ENCODE results near the gene NKTR. TPM values are rescaled to one million over a fixed set of nuclear protein-coding genes. Genes with fewer than 3 reads are reported as not detected.

Gene NKTR
- total RNA-seq, 1 experiment from 2014 or later: 89.3 TPM

GRCh38 chr3:42693530-42693930, 93.0 kb downstream of the NKTR start:
- DNase-seq (ENCODE audit: low spot score) (no peak), ATAC-seq (no peak)
- Mint-ChIP-seq H3K9me3 (no peaks in the 10 kb centered on the region), H3K4me1 (peaks cover 16% of the 10 kb centered on the region), H3K27me3 (ENCODE audit: low read depth) (peaks cover 3% of the 10 kb centered on the region; the same call in 1 of the 2 replicates), H3K4me3 (no peak overlapping the region), H3K27ac (no peak overlapping the region), H3K36me3 (no peaks in the 10 kb centered on the region)
- POLR2A ChIA-PET: no interaction called here
- TF ChIP-seq FOXJ3 (CRISPR knock-in tag; IDR thresholded peaks at IDR 0.05; ENCODE audit: borderline replicate concordance) (no peak), NR3C1 (CRISPR knock-in tag; conservative IDR thresholded peaks at IDR 0.05; ENCODE audit: low read depth) (no peak), RELA (CRISPR knock-in tag; IDR thresholded peaks at IDR 0.05; ENCODE audit: borderline replicate concordance) (no peak), ZNF317 (CRISPR knock-in tag; IDR thresholded peaks at IDR 0.05; ENCODE audit: borderline replicate concordance, low read depth) (no peak), FOXK1 (CRISPR knock-in tag; IDR thresholded peaks at IDR 0.05) (no peak), ATF6 (CRISPR knock-in tag; IDR thresholded peaks at IDR 0.05) (no peak), ZNF121 (CRISPR knock-in tag; IDR thresholded peaks at IDR 0.05) (no peak), SMAD3 (CRISPR knock-in tag; IDR thresholded peaks at IDR 0.05; ENCODE audit: borderline replicate concordance) (no peak), TP53 (CRISPR knock-in tag; IDR thresholded peaks at IDR 0.05) (no peak), ETV6 (CRISPR knock-in tag; IDR thresholded peaks at IDR 0.05) (no peak), CTCF (IDR thresholded peaks at IDR 0.05) (no peak), SP1 (CRISPR knock-in tag; conservative IDR thresholded peaks at IDR 0.05) (no peak), AFF4 (CRISPR knock-in tag; IDR thresholded peaks at IDR 0.05; ENCODE audit: borderline replicate concordance) (no peak), MXD4 (CRISPR knock-in tag; IDR thresholded peaks at IDR 0.05; ENCODE audit: borderline replicate concordance) (no peak), MLX (CRISPR knock-in tag; IDR thresholded peaks at IDR 0.05) (no peak), ZNF263 (CRISPR knock-in tag; IDR thresholded peaks at IDR 0.05; ENCODE audit: low read depth) (no peak), IRF1 (CRISPR knock-in tag; IDR thresholded peaks at IDR 0.05) (no peak), ZMAT4 (CRISPR knock-in tag; IDR thresholded peaks at IDR 0.05) (no peak)
- TF ChIP-seq, protein P1, sequence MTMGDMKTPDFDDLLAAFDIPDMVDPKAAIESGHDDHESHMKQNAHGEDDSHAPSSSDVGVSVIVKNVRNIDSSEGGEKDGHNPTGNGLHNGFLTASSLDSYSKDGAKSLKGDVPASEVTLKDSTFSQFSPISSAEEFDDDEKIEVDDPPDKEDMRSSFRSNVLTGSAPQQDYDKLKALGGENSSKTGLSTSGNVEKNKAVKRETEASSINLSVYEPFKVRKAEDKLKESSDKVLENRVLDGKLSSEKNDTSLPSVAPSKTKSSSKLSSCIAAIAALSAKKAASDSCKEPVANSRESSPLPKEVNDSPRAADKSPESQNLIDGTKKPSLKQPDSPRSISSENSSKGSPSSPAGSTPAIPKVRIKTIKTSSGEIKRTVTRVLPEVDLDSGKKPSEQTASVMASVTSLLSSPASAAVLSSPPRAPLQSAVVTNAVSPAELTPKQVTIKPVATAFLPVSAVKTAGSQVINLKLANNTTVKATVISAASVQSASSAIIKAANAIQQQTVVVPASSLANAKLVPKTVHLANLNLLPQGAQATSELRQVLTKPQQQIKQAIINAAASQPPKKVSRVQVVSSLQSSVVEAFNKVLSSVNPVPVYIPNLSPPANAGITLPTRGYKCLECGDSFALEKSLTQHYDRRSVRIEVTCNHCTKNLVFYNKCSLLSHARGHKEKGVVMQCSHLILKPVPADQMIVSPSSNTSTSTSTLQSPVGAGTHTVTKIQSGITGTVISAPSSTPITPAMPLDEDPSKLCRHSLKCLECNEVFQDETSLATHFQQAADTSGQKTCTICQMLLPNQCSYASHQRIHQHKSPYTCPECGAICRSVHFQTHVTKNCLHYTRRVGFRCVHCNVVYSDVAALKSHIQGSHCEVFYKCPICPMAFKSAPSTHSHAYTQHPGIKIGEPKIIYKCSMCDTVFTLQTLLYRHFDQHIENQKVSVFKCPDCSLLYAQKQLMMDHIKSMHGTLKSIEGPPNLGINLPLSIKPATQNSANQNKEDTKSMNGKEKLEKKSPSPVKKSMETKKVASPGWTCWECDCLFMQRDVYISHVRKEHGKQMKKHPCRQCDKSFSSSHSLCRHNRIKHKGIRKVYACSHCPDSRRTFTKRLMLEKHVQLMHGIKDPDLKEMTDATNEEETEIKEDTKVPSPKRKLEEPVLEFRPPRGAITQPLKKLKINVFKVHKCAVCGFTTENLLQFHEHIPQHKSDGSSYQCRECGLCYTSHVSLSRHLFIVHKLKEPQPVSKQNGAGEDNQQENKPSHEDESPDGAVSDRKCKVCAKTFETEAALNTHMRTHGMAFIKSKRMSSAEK (CRISPR knock-in tag; IDR thresholded peaks at IDR 0.05; ENCODE audit: borderline replicate concordance): no peak
- TF ChIP-seq, protein P2, sequence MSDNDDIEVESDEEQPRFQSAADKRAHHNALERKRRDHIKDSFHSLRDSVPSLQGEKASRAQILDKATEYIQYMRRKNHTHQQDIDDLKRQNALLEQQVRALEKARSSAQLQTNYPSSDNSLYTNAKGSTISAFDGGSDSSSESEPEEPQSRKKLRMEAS (CRISPR knock-in tag; IDR thresholded peaks at IDR 0.05): no peak
- CTCF ChIA-PET: interaction anchor here (0.8 kb wide), 1 partner anchor 18 kb away, joined by 3 read pairs; no protein-coding TSS in a partner anchor
